Measurements from ENCODE around the gene NFYB. TPM values are rescaled to one million over a fixed set of nuclear protein-coding genes. Genes with fewer than 3 reads are reported as not detected.

The NFYB gene
- total and polyA plus RNA-seq, 2 donors (not counting 1 experiment from before 2014, with no cell fraction given), result 11.7 to 27.2 TPM

DNA sequence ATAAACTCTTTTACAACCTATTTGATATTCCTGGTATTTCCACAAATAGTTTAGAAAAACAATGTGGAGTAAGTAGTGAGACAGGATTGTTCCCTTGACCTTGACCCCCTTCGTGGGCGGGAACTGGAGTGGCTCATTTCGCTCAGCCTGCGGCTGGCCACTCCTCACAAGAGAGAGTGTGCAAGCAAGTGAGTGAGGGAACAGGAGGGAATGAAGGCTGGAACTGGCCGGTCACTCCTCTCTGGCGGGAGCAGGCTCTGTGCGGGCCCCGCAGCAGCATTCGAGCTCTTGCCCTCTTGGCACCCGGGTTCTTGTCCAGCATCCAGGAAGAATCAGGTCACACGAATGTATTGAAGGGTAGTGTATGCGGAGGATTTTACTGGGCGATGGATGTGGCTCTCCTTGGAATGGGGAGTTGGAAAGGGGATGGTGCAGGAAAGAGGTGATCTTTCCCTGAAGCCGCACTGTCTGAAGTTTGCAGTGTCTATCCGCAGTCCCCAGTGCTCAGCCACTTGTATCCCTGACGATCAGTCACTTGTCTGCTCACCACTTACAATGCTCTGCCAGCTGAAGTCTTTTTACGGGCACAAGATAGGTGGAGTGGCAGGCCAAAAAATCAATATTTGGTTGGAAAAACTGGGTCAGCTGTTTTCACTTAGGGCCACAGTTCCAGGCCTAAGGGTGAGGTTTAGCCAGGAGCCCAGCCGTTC, 49.6 kb upstream of the NFYB start:
- no peak overlapping the region for H3K4me3 Mint-ChIP-seq
- peaks cover 0 to 11% (median 10%) of the 10 kb centered on the region in 3 donors for H3K9me3 ChIP-seq (ENCODE audit: control extremely low read depth in 1 of 3, control insufficient read depth in 2 of 3, insufficient read depth in 1 of 3, low read length in 2 of 3)
- H3K4me1 Mint-ChIP-seq, result no peaks in the 10 kb centered on the region

DNA sequence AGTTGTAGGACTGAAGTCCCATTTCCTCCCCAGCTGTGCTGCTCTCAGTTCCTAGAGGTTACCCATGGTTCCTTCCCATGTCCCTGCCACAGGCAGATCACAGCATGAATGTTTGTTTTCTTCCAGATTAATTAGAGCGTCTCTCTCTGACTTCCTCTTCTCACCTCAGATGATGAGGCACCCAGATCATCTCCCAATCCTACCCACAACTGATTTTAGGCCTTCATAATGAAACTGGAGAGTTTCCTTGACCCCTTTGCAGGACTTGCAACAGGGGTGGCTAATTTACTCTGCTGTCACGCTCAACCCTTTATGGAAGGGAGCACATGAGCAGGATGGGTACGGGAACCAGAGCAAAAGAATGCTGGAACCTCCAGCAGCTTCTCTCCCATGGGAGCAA, 45.4 kb upstream of the NFYB start:
- 74% methylated on average over 3 of the region's 3 CpGs for WGBS (ENCODE audit: insufficient coverage)
- H3K4me2 ChIP-seq (replicated peaks; ENCODE audit: low read depth, low read length, poor library complexity, severe bottlenecking), result no peak overlapping the region

More for the DNA sequence above, 49.6 kb upstream of the NFYB start:
- CTCF ChIA-PET, result no interaction called here
- no peak overlapping the region for H3K27ac Mint-ChIP-seq
- H2AFZ ChIP-seq (ENCODE audit: insufficient read depth, low read depth, low read length, poor library complexity, severe bottlenecking), result no peak overlapping the region
- no peak overlapping the region for H3K27ac ChIP-seq (ENCODE audit: low read length in 2 of 2)
- POLR2A ChIA-PET, result no interaction called here
- H3K27me3 ChIP-seq (replicated peaks in 1 of 4; ENCODE audit: control extremely low read depth in 1 of 4, control insufficient read depth in 3 of 4, insufficient read depth in 4 of 4, low read length in 3 of 4), result peaks cover 0 to 2% (median 0%) of the 10 kb centered on the region in 4 experiments
- H3K4me2 ChIP-seq (replicated peaks; ENCODE audit: low read depth, low read length, poor library complexity, severe bottlenecking), result no peak overlapping the region
- DNase-seq, result no peak
- ATAC-seq (ENCODE audit: low read depth), result no peak
- intact Hi-C loops (cut with micrococcal nuclease), result no loop called here
- no peaks in the 10 kb centered on the region for H3K4me1 ChIP-seq (ENCODE audit: control insufficient read depth in 2 of 2, insufficient read depth in 2 of 2, low read length in 2 of 2)
- no peaks in the 10 kb centered on the region for H4K20me1 ChIP-seq (ENCODE audit: control insufficient read depth, insufficient read depth, low read length, poor library complexity, severe bottlenecking)
- WGBS (ENCODE audit: insufficient coverage), result 100% methylated on average over 17 of the region's 18 CpGs
- no peak for TF ChIP-seq EZH2 (IDR thresholded peaks at IDR 0.05; ENCODE audit: borderline replicate concordance, insufficient read depth, low read depth, low read length, poor library complexity, severe bottlenecking)
- TF ChIP-seq, protein P1, sequence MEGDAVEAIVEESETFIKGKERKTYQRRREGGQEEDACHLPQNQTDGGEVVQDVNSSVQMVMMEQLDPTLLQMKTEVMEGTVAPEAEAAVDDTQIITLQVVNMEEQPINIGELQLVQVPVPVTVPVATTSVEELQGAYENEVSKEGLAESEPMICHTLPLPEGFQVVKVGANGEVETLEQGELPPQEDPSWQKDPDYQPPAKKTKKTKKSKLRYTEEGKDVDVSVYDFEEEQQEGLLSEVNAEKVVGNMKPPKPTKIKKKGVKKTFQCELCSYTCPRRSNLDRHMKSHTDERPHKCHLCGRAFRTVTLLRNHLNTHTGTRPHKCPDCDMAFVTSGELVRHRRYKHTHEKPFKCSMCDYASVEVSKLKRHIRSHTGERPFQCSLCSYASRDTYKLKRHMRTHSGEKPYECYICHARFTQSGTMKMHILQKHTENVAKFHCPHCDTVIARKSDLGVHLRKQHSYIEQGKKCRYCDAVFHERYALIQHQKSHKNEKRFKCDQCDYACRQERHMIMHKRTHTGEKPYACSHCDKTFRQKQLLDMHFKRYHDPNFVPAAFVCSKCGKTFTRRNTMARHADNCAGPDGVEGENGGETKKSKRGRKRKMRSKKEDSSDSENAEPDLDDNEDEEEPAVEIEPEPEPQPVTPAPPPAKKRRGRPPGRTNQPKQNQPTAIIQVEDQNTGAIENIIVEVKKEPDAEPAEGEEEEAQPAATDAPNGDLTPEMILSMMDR (IDR thresholded peaks at IDR 0.05), result no peak
- no peak overlapping the region for H3K9ac ChIP-seq (ENCODE audit: low read length)
- H3K27me3 Mint-ChIP-seq, result peaks cover 12% of the 10 kb centered on the region
- no peaks in the 10 kb centered on the region for H3K36me3 ChIP-seq (replicated peaks in 1 of 2; ENCODE audit: control extremely low read depth in 1 of 2, control insufficient read depth in 1 of 2, extremely low read depth in 1 of 2, insufficient read depth in 2 of 2, low read length in 1 of 2)
- no peak overlapping the region for H3K4me3 ChIP-seq (ENCODE audit: control extremely low read depth in 1 of 5, extremely low read depth in 1 of 5, insufficient read depth in 1 of 5, low read depth in 2 of 5, low read length in 4 of 5)
- H3K79me2 ChIP-seq (ENCODE audit: control insufficient read depth, insufficient read depth, low read length), result no peaks in the 10 kb centered on the region
- H3K9me3 Mint-ChIP-seq (ENCODE audit: insufficient read depth), result peaks cover 8% of the 10 kb centered on the region

More for the DNA sequence above, 45.4 kb upstream of the NFYB start:
- no peak for DNase-seq
- Histone ChIP-seq H3K27me3 (replicated peaks in 1 of 4; ENCODE audit: control extremely low read depth in 1 of 4, control insufficient read depth in 3 of 4, insufficient read depth in 4 of 4, low read length in 3 of 4) (peaks cover 0 to 2% (median 1%) of the 10 kb centered on the region in 4 experiments), H3K9ac (ENCODE audit: low read length) (no peak overlapping the region), H3K27ac (ENCODE audit: low read length in 2 of 2) (no peak overlapping the region), H3K4me3 (ENCODE audit: control extremely low read depth in 1 of 5, extremely low read depth in 1 of 5, insufficient read depth in 1 of 5, low read depth in 2 of 5, low read length in 4 of 5) (no peak overlapping the region), H3K9me3 (ENCODE audit: control extremely low read depth in 1 of 3, control insufficient read depth in 2 of 3, insufficient read depth in 1 of 3, low read length in 2 of 3) (peaks cover 0 to 11% (median 10%) of the 10 kb centered on the region in 3 donors), H2AFZ (ENCODE audit: insufficient read depth, low read depth, low read length, poor library complexity, severe bottlenecking) (no peak overlapping the region), H4K20me1 (ENCODE audit: control insufficient read depth, insufficient read depth, low read length, poor library complexity, severe bottlenecking) (no peaks in the 10 kb centered on the region), H3K4me1 (ENCODE audit: control insufficient read depth in 2 of 2, insufficient read depth in 2 of 2, low read length in 2 of 2) (no peaks in the 10 kb centered on the region), H3K79me2 (ENCODE audit: control insufficient read depth, insufficient read depth, low read length) (no peaks in the 10 kb centered on the region), H3K36me3 (replicated peaks in 1 of 2; ENCODE audit: control extremely low read depth in 1 of 2, control insufficient read depth in 1 of 2, extremely low read depth in 1 of 2, insufficient read depth in 2 of 2, low read length in 1 of 2) (no peaks in the 10 kb centered on the region)
- H3K4me3 Mint-ChIP-seq, result no peak overlapping the region
- TF ChIP-seq, protein P1 (IDR thresholded peaks at IDR 0.05), result no peak
- TF ChIP-seq EZH2 (IDR thresholded peaks at IDR 0.05; ENCODE audit: borderline replicate concordance, insufficient read depth, low read depth, low read length, poor library complexity, severe bottlenecking), result no peak
- no peaks in the 10 kb centered on the region for H3K4me1 Mint-ChIP-seq
- ChIA-PET POLR2A (no interaction called here), CTCF (no interaction called here)
- H3K27me3 Mint-ChIP-seq, result peaks cover 30% of the 10 kb centered on the region
- intact Hi-C loops (cut with micrococcal nuclease), result no loop called here
- H3K9me3 Mint-ChIP-seq (ENCODE audit: insufficient read depth), result peaks cover 8% of the 10 kb centered on the region
- no peak overlapping the region for H3K27ac Mint-ChIP-seq
- no peak for ATAC-seq (ENCODE audit: low read depth)

Data from B cell (primary cell).